GM10248 (cell line): Measurements from ENCODE around the gene SPAG8.

Source experiments
- CTCF ChIA-PET: fragments of 300-600 bp; sonication (Branson Sonifier 250); formaldehyde crosslinking; extraction: SDS; loops from one replicate; lab custom pipeline; 2021; ENCODE audit warnings: antibody characterized with exemption; lab: Yijun Ruan, JAX
- POLR2A ChIA-PET: fragments of 350-650 bp; sonication (Branson Sonifier 250); formaldehyde crosslinking; extraction: SDS; loops from one replicate; lab custom pipeline; 2020; ENCODE audit warnings: antibody characterized with exemption; lab: Yijun Ruan, JAX
- DNase-seq: peaks from one replicate; pipeline ENCODE4 v3.0.0; 2012; ENCODE audit errors: extremely low spot score
- TF ChIP-seq, protein P1 (sequence below): IDR thresholded peaks from 2 replicates; pipeline ENCODE4 v1.5.1; 2012; ENCODE audit warnings: mild to moderate bottlenecking, low read depth; ENCODE audit errors: extremely low read depth, missing control alignments, control extremely low read depth

The SPAG8 gene

DNA sequence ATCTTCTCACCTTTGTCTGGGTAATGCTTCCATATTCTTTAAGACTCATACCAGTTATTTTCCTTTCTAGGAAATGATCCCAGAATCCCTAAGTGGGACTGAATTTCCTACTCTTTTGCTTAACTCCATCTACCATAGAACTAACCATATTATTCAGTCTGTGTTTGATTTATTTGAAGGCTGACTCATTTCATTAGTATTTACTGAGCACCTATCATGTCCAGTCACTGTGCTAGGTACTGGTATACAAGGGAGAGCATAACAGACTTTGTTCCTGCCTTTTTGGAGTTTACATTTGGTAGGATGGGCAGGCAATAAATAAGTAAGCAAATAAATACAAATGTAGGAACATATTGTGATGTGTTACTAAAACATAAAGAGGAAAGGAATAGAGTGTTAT lies 16.4 kb downstream of the SPAG8 start:
- no peak for DNase-seq
- TF ChIP-seq, protein P1, sequence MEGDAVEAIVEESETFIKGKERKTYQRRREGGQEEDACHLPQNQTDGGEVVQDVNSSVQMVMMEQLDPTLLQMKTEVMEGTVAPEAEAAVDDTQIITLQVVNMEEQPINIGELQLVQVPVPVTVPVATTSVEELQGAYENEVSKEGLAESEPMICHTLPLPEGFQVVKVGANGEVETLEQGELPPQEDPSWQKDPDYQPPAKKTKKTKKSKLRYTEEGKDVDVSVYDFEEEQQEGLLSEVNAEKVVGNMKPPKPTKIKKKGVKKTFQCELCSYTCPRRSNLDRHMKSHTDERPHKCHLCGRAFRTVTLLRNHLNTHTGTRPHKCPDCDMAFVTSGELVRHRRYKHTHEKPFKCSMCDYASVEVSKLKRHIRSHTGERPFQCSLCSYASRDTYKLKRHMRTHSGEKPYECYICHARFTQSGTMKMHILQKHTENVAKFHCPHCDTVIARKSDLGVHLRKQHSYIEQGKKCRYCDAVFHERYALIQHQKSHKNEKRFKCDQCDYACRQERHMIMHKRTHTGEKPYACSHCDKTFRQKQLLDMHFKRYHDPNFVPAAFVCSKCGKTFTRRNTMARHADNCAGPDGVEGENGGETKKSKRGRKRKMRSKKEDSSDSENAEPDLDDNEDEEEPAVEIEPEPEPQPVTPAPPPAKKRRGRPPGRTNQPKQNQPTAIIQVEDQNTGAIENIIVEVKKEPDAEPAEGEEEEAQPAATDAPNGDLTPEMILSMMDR, result no peak
- ChIA-PET POLR2A (no interaction called here), CTCF (interaction anchor here (3.3 to 7.0 kb wide), 2 partner anchors 16 to 30 kb away, joined by 12 to 47 read pairs; partner anchors contain the start of genes HINT2 and SPAG8)

DNA sequence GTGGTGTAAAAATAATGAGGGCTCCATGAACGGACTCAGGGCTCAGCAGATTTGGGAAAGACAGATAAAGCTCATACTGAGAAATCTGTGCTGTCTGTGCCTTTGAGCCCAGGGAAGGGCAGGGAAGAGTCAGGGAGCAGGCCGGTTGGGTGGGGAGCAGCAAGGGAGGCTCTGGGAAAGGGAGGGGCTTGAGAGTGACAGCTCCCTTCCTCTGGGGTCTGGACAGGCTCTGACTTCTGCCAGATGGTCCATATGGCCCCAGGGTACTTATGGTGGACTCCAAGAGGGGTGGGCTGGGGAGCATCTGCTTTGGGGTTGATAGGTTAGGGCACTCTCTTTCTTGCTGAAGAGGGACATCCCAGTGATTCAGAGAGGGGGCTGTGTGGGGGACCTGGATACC lies 18.6 kb downstream of the SPAG8 start:
- CTCF ChIA-PET, result interaction anchor here (1.3 to 2.4 kb wide), 4 partner anchors 19 to 89 kb away, joined by 4 to 9 read pairs (median 8); partner anchors contain the start of gene SPAG8
- TF ChIP-seq, protein P1, result no peak
- POLR2A ChIA-PET, result no interaction called here
- no peak for DNase-seq

DNA sequence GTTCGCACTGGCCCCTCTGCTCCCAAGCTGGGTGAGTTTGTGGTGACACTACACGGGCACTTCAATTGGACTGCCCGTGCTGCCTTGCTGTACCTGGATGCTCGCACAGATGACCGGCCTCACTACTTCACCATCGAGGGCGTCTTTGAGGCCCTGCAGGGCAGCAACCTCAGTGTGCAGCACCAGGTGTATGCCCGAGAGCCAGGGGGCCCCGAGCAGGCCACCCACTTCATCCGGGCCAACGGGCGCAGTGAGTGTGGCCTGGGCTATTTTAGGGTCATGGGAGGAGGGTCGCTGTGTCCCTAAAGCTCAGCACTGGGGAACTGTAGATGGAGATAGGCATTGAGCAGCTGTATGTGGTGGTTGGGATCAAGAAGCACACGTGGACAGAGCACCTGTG lies 19.2 kb downstream of the SPAG8 start:
- POLR2A ChIA-PET, result no interaction called here
- TF ChIP-seq, protein P1, result no peak
- CTCF ChIA-PET, result interaction anchor here (1.3 to 2.4 kb wide), 4 partner anchors 19 to 89 kb away, joined by 4 to 9 read pairs (median 8); partner anchors contain the start of gene SPAG8
- DNase-seq, result no peak

DNA sequence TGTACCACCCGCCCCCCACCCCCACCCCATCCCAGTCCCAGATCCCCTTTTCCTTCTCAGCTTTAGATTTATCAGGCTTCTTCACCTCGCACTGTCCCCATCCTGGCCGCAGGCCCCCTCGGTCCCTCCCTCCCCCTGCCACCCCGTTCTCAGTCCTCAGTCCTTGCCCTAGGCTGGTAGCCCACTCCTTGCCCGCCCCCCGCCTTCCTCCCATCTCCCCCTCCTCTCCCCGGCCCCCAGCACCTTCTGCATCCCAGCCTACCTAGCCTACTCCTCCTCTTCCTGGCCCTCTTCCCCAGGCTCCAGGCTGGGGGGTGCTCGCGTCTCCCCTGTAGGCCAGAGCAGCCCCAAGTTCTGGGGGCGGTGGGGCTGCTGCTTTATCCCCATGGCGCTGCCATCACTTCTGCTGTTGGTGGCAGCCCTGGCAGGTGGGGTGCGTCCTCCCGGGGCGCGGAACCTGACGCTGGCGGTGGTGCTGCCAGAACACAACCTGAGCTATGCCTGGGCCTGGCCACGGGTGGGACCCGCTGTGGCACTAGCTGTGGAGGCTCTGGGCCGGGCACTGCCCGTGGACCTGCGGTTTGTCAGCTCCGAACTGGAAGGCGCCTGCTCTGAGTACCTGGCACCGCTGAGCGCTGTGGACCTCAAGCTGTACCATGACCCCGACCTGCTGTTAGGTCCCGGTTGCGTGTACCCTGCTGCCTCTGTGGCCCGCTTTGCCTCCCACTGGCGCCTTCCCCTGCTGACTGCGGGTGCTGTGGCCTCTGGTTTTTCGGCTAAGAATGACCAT lies 19.8 kb downstream of the SPAG8 start:
- ChIA-PET POLR2A (no interaction called here), CTCF (interaction anchor here (1.3 to 2.4 kb wide), 5 partner anchors 20 to 90 kb away, joined by 4 to 11 read pairs (median 9); partner anchors contain the start of genes MSMP and SPAG8)
- DNase-seq, result no peak
- TF ChIP-seq, protein P1, result no peak

DNA sequence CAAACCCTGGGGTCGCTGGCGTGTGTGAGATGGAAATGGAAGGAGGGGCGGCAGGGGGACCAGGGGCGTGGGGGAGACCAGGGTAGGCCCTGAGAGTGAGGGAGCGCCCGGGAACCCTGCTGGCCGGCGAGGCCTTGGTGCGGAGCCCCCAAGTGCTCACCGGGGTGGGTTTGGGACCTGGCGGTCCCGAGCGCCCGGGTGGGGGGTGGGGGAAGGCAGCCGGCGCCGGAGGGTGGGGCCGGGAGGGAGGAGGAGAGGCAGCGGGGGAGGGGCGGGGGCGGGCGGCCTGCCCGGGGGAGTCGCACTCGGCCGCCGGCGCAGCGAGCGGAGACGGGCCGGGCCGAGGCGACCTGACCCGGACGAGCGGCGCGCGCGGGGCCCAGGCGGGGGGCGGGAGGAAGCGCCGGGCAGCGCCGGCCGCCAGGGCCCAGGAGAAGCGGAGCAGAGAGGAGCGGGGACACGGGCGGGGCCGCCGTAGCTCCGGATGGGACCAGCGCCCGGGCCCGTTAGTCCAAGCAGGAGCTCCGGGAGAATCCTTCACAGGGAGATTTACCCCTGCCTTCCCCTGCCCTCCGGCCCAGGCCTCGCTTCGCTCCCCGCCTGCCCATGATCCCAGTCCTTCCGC lies 20.7 kb downstream of the SPAG8 start, which contains the start of gene NPR2:
Gene NPR2, plus strand, starts transcription at position 295 of the 625 bp plus-strand sequence. CDS start 818 bp downstream, outside the sequence.
- TF ChIP-seq, protein P1, result no peak
- POLR2A ChIA-PET, result no interaction called here
- DNase-seq, result no peak
- CTCF ChIA-PET, result interaction anchor here (2.4 to 4.1 kb wide), 3 partner anchors 19 to 37 kb away, joined by 9 to 45 read pairs (median 11); partner anchors contain the start of gene MSMP
